H1 (cell line): Measurements from ENCODE around the gene ASB3.

Source experiments
- BCL11A ChIP-seq, 2 experiments: IDR thresholded peaks; one replicate each; pipeline ENCODE4 v1.6.1; 2011; ENCODE audit warnings: low read depth in 2 of 2, low read length in 2 of 2, mild to moderate bottlenecking in 2 of 2
- EP300 ChIP-seq, 2 experiments: IDR thresholded peaks; 1 replicate in 1 of 2; 2 replicates in 1 of 2; pipeline ENCODE4 v1.6.1; 2011 to 2012; ENCODE audit warnings: low read depth in 2 of 2, low read length in 2 of 2, mild to moderate bottlenecking in 2 of 2, borderline replicate concordance in 1 of 2, inconsistent platforms in 1 of 2, moderate library complexity in 1 of 2
- EZH2 ChIP-seq: fragments of 200-600 bp; sonication (generic); IDR thresholded peaks from 2 replicates; pipeline ENCODE4 v1.7.1; 2012; ENCODE audit warnings: low read depth, mild to moderate bottlenecking, moderate library complexity, low read length, inconsistent platforms; ENCODE audit not compliant: severe bottlenecking
- HDAC2 ChIP-seq, 2 experiments: fragments of 300-600 bp in 1 of 2; sonication (generic) in 1 of 2; IDR thresholded peaks; 2 replicates each; pipeline ENCODE4 v1.6.1; 2011 to 2012; ENCODE audit warnings: low read depth in 2 of 2, low read length in 2 of 2, mild to moderate bottlenecking in 2 of 2, moderate library complexity in 2 of 2, borderline replicate concordance in 1 of 2, inconsistent platforms in 1 of 2
- JUND ChIP-seq: IDR thresholded peaks from 2 replicates; pipeline ENCODE4 v1.6.1; 2011; ENCODE audit warnings: mild to moderate bottlenecking, improper control_type of control experiment, low read length
- MAX ChIP-seq: IDR thresholded peaks from 2 replicates; pipeline ENCODE4 v1.6.1; 2012; ENCODE audit warnings: inconsistent platforms
- PHF8 ChIP-seq: fragments of 200-600 bp; sonication (generic); conservative IDR thresholded peaks from 2 replicates; pipeline ENCODE4 v1.7.1; 2012; ENCODE audit warnings: low read depth, mild to moderate bottlenecking, inconsistent platforms, low read length, moderate library complexity
- POLR2A ChIP-seq, 2 experiments: IDR thresholded peaks; 1 replicate in 1 of 2; 2 replicates in 1 of 2; pipeline ENCODE4 v1.6.1; 2011; ENCODE audit warnings: low read depth in 2 of 2, low read length in 2 of 2, mild to moderate bottlenecking in 2 of 2; ENCODE audit errors: control extremely low read depth in 1 of 2
- RAD21 ChIP-seq, 2 experiments: IDR thresholded peaks in 1 of 2; conservative IDR thresholded peaks in 1 of 2; 2 replicates each; pipeline ENCODE4 v1.6.1; 2011; ENCODE audit warnings: low read depth in 2 of 2, low read length in 2 of 2, improper control_type of control experiment in 1 of 2, inconsistent platforms in 1 of 2, mild to moderate bottlenecking in 1 of 2, moderate library complexity in 1 of 2
- RBBP5 ChIP-seq: IDR thresholded peaks from 2 replicates; pipeline ENCODE4 v1.7.1; 2012; ENCODE audit warnings: low read depth, mild to moderate bottlenecking, inconsistent platforms, low read length, moderate library complexity, borderline replicate concordance
- ZNF274 ChIP-seq: IDR thresholded peaks from 2 replicates; pipeline ENCODE4 v1.7.0; 2012; ENCODE audit warnings: low read length, borderline replicate concordance; ENCODE audit errors: extremely low read depth
- TF ChIP-seq, protein P1 (sequence below): IDR thresholded peaks from 2 replicates; pipeline ENCODE4 v1.6.1; 2011; ENCODE audit warnings: low read length, improper control_type of control experiment
- TF ChIP-seq, protein P2 (sequence below), 3 experiments: IDR thresholded peaks; 1 replicate in 2 of 3; 2 replicates in 1 of 3; pipeline versions ENCODE4 v1.5.1 to v1.6.1; 2011; ENCODE audit warnings: low read length in 3 of 3, mild to moderate bottlenecking in 3 of 3, inconsistent platforms in 2 of 3, low read depth in 1 of 3, moderate library complexity in 1 of 3; ENCODE audit not compliant: insufficient read depth in 1 of 3; ENCODE audit errors: control extremely low read depth in 1 of 3
- TF ChIP-seq, protein P3 (sequence below): IDR thresholded peaks from 2 replicates; pipeline ENCODE4 v1.6.1; 2012; ENCODE audit warnings: low read length, inconsistent platforms

GRCh38 chr2:53632714-53633113 is 154.0 kb downstream of the ASB3 start:
- TF ChIP-seq POLR2A (IDR thresholded peaks at IDR 0.05; ENCODE audit: control extremely low read depth in 1 of 2, low read depth in 2 of 2, low read length in 2 of 2) (no peak), MAX (no peak), RBBP5 (no peak), EP300 (IDR thresholded peaks at IDR 0.05; ENCODE audit: borderline replicate concordance in 1 of 2, low read depth in 2 of 2, low read length in 2 of 2) (no peak), ZNF274 (no peak), EZH2 (no peak), RAD21 (IDR thresholded peaks at IDR 0.05 in 1 of 2, conservative IDR thresholded peaks at IDR 0.05 in 1 of 2; ENCODE audit: low read depth in 2 of 2, low read length in 2 of 2) (no peak), HDAC2 (IDR thresholded peaks at IDR 0.05; ENCODE audit: borderline replicate concordance in 1 of 2, low read depth in 2 of 2, low read length in 2 of 2) (no peak), JUND (no peak), PHF8 (no peak), BCL11A (IDR thresholded peaks at IDR 0.05; ENCODE audit: low read depth in 2 of 2, low read length in 2 of 2) (no peak)
- TF ChIP-seq, protein P1, sequence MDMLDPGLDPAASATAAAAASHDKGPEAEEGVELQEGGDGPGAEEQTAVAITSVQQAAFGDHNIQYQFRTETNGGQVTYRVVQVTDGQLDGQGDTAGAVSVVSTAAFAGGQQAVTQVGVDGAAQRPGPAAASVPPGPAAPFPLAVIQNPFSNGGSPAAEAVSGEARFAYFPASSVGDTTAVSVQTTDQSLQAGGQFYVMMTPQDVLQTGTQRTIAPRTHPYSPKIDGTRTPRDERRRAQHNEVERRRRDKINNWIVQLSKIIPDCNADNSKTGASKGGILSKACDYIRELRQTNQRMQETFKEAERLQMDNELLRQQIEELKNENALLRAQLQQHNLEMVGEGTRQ = no peak
- TF ChIP-seq, protein P2, sequence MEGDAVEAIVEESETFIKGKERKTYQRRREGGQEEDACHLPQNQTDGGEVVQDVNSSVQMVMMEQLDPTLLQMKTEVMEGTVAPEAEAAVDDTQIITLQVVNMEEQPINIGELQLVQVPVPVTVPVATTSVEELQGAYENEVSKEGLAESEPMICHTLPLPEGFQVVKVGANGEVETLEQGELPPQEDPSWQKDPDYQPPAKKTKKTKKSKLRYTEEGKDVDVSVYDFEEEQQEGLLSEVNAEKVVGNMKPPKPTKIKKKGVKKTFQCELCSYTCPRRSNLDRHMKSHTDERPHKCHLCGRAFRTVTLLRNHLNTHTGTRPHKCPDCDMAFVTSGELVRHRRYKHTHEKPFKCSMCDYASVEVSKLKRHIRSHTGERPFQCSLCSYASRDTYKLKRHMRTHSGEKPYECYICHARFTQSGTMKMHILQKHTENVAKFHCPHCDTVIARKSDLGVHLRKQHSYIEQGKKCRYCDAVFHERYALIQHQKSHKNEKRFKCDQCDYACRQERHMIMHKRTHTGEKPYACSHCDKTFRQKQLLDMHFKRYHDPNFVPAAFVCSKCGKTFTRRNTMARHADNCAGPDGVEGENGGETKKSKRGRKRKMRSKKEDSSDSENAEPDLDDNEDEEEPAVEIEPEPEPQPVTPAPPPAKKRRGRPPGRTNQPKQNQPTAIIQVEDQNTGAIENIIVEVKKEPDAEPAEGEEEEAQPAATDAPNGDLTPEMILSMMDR (IDR thresholded peaks at IDR 0.05; ENCODE audit: control extremely low read depth in 1 of 3, insufficient read depth in 1 of 3, low read depth in 1 of 3, low read length in 3 of 3) = no peak
- TF ChIP-seq, protein P3, sequence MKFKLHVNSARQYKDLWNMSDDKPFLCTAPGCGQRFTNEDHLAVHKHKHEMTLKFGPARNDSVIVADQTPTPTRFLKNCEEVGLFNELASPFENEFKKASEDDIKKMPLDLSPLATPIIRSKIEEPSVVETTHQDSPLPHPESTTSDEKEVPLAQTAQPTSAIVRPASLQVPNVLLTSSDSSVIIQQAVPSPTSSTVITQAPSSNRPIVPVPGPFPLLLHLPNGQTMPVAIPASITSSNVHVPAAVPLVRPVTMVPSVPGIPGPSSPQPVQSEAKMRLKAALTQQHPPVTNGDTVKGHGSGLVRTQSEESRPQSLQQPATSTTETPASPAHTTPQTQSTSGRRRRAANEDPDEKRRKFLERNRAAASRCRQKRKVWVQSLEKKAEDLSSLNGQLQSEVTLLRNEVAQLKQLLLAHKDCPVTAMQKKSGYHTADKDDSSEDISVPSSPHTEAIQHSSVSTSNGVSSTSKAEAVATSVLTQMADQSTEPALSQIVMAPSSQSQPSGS = no peak
